Left lung (tissue), 10 donors: ENCODE measurements around the gene ZC3H7B. TPM values are rescaled to one million over a fixed set of nuclear protein-coding genes. Genes with fewer than 3 reads are reported as not detected.

ENCODE experiments used
- ATAC-seq: fragments of 200-7000 bp; cut with Tn5 transposase; one replicate; pipeline ENCODE4 v1.9.1; 2020; ENCODE audit warnings: moderate library complexity
- DNase-seq, 4 donors: peaks; one replicate each; pipeline ENCODE4 v3.0.0-alpha.2; 2013 to 2020
- H3K27ac ChIP-seq, 2 donors: fragments of 200-600 bp; sonication (generic) in 1 of 2; one replicate each; pipeline versions ENCODE4 v1.5.0 to v1.8.0; 2020 to 2021
- H3K27me3 ChIP-seq, 2 donors: fragments of 200-600 bp; sonication (generic) in 1 of 2; one replicate each; pipeline versions ENCODE4 v1.5.0 to v1.8.0; 2020 to 2021
- H3K36me3 ChIP-seq, 2 donors: fragments of 200-600 bp; sonication (generic) in 1 of 2; one replicate each; pipeline versions ENCODE4 v1.5.0 to v1.8.0; 2020 to 2021
- H3K4me1 ChIP-seq, 2 donors: fragments of 200-600 bp; one replicate each; pipeline ENCODE4 v1.8.0; 2021
- H3K4me3 ChIP-seq, 2 donors: fragments of 200-600 bp; sonication (generic) in 1 of 2; one replicate each; pipeline versions ENCODE4 v1.5.0 to v1.8.0; 2020 to 2021; ENCODE audit warnings: mild to moderate bottlenecking in 1 of 2
- H3K9me3 ChIP-seq, 2 donors: fragments of 200-600 bp; sonication (generic) in 1 of 2; one replicate each; pipeline versions ENCODE4 v1.5.0 to v1.8.0; 2020 to 2021
- intact Hi-C, 2 donors: fragments of 100-400 bp; cut with DNase I; formaldehyde crosslinking; loops; one replicate each; pipeline versions ENCODE4 v1.11.2 to v1.14.2; 2022
- polyA plus RNA-seq, 6 donors: library from polyadenylated mRNA; unstranded; fragments of 120-200 nt; gene quantifications; one replicate each; pipeline ENCODE4 v1.2.1, GENCODE V29; 2013; ENCODE audit not compliant: insufficient read length in 6 of 6
- total RNA-seq, 2 donors: library from RNA; stranded (reverse); fragmentation: NEBNext Ultra II Directional; extraction: Animal tissue kit (Norgen Biotek cat#: 25700); gene quantifications; one replicate each; pipeline ENCODE4 v1.2.1, GENCODE V29; 2021
- TF ChIP-seq, protein P1 (sequence below), 2 donors: fragments of 200-600 bp; sonication (generic) in 1 of 2; IDR thresholded peaks; one replicate each; pipeline versions ENCODE4 v1.5.0 to v1.8.0; 2021; ENCODE audit warnings: antibody characterized with exemption in 2 of 2
- donor health status: DM: no; HTN: yes; CAD: no.
- donor health status: DM: no; HTN: no; CAD: no.

The ZC3H7B gene
- total and polyA plus RNA-seq, 8 donors = 50.4 to 84.1 (median 69.1) TPM

DNA sequence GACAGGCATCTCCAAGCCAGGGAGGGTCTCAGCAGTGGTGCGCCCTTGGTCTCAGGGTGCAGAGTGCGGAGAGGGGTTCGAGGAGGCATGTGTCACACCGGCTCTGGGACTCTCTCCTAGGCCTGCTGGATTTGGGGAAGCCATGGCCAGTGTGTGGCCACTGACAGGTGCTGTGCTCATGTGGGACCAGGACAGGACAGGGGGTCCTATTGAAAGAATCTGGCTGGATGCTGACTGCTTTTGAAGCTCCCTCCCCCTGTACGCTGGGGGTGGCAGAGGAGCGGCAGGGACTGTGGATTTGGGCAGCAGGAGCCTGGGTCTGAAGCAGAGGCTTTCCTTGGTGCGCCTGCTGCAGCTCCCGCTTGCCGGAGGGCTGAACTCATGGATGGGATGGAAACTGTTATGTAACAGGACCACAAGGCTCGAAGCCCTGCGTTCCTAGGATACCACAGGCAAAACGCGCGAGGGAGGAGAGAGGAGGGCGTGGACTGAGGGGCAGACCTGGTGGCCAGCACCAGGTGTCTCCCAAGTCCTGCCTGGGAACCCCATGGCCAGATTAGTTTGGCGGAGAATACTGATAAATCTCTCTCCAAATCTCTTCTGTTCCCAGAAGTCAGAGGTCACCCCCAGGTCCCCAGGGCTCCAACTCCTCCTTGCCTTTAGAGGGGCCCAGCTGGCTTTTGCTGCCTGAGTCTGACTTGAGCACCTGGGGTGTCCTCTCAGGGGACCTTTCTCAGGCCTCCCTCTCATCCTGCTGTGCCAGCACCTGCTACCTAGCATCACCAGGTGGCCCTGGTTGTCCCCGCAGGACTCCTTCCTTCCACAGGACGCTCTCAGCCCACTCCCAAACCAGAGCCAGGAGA is 66.6 kb downstream of the ZC3H7B start:
- intact Hi-C loops = no loop called here

DNA sequence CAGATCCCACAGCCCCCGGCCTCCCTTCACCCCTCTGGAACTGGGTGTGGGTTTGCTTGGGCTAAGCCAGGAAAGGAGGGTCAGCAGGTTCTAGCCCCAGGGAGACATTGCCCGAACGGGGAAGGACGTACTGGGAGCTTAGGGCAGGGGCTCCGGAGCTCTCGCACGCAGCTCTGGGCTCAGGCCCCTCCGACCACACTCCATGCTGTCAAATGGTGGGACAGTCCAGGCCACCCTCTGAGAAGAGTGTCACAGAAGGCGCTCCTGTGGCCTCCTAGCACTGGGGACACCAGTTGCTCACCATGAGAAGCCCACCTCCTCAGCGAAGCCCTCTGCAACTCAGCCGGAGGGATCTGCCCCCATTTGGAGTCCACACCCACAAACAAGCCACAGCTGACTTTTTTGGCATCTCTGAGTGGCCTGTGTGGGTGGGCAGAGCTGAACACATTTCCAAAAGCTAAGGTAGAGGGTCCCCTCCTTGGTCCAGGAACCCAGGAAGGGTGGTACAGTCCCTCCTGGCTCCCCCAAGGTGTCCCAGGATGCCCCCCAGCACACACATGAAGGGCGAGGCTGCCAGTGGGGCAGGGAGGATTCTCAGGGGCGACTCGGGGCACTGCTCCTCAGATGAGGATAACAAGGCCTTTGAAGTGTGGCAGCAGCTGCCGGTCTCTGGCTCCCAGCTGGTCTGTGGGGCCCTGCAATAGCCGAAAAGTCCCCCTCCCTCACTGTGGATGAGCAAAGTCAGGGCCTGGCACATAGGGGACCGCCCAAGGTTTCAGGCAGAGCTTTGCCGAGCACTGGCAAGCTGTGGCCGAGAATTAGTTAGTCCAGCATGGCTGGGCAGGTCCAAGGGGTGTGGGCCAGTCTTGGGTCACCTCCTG is 67.5 kb downstream of the ZC3H7B start:
- peak overlapping the region; percentile 17 to 34 for H3K4me3 ChIP-seq
- no peaks in the 10 kb centered on the region for H3K9me3 ChIP-seq
- TF ChIP-seq, protein P1, sequence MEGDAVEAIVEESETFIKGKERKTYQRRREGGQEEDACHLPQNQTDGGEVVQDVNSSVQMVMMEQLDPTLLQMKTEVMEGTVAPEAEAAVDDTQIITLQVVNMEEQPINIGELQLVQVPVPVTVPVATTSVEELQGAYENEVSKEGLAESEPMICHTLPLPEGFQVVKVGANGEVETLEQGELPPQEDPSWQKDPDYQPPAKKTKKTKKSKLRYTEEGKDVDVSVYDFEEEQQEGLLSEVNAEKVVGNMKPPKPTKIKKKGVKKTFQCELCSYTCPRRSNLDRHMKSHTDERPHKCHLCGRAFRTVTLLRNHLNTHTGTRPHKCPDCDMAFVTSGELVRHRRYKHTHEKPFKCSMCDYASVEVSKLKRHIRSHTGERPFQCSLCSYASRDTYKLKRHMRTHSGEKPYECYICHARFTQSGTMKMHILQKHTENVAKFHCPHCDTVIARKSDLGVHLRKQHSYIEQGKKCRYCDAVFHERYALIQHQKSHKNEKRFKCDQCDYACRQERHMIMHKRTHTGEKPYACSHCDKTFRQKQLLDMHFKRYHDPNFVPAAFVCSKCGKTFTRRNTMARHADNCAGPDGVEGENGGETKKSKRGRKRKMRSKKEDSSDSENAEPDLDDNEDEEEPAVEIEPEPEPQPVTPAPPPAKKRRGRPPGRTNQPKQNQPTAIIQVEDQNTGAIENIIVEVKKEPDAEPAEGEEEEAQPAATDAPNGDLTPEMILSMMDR (IDR thresholded peaks at IDR 0.05) = no peak
- H3K4me1 ChIP-seq = peaks cover 13 to 29% of the 10 kb centered on the region in 2 donors
- no peaks in the 10 kb centered on the region for H3K27me3 ChIP-seq
- intact Hi-C loops = no loop called here
- DNase-seq (peak in 1 of 4 donors; percentile 63), ATAC-seq (no peak)
- no peaks in the 10 kb centered on the region for H3K36me3 ChIP-seq
- no peak overlapping the region for H3K27ac ChIP-seq

More for the DNA sequence above, 66.6 kb downstream of the ZC3H7B start:
- DNase-seq (peak in 3 of 4 donors; percentile 41 to 83 (median 62)), ATAC-seq (peak; percentile 71)
- Histone ChIP-seq H3K36me3 (no peaks in the 10 kb centered on the region), H3K9me3 (no peaks in the 10 kb centered on the region), H3K4me3 (peak overlapping the region; percentile 17 to 34), H3K4me1 (peaks cover 13 to 29% of the 10 kb centered on the region in 2 donors), H3K27ac (peak overlapping the region; percentile 41 to 69), H3K27me3 (no peaks in the 10 kb centered on the region)
- TF ChIP-seq, protein P1 (IDR thresholded peaks at IDR 0.05) = no peak

DNA sequence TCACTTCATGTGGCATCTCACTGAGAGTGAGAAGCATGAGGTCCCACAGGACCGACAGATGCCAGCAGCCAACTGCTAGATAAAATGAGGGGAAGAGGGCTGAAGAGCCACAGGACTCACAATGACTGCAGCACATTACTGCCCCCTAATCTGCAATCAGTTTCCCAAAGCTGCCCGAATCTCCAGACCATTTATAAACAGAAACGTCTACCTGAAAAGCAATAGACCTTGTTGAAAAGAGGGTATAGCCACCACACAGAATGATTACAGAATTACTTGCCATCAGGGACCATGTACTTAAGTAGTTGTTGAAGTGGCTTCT is 68.1 kb downstream of the ZC3H7B start:
- TF ChIP-seq, protein P1 (IDR thresholded peaks at IDR 0.05) = no peak
- H3K36me3 ChIP-seq = no peaks in the 10 kb centered on the region
- no peak for ATAC-seq
- DNase-seq = no peak
- H3K9me3 ChIP-seq = no peaks in the 10 kb centered on the region
- no peaks in the 10 kb centered on the region for H3K27me3 ChIP-seq
- intact Hi-C loops = no loop called here
- H3K27ac ChIP-seq = no peak overlapping the region
- H3K4me3 ChIP-seq = no peak overlapping the region
- peaks cover 13 to 29% of the 10 kb centered on the region in 2 donors for H3K4me1 ChIP-seq

DNA sequence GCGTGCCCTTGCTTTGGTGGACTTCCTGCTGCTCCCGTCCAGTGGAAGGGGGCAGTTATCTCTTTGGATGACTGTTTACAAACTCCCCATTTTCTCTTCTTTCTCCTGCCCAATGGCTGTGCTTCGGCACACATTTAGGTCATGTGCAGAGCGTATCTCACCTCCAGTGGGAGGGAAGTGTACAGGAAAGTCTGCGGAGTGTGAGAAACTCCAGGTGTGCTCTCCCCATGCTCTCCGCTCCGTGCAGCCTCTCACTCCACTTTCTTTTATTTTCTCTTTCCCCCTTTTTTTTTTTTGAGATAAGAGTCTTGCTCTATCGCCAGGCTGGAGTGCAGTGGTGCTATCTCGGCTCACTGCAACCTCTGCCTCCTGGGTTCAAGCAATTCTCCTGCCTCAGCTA is 68.5 kb downstream of the ZC3H7B start:
- Histone ChIP-seq H3K4me1 (peaks cover 13 to 29% of the 10 kb centered on the region in 2 donors), H3K9me3 (no peaks in the 10 kb centered on the region), H3K36me3 (no peaks in the 10 kb centered on the region), H3K4me3 (no peak overlapping the region), H3K27ac (no peak overlapping the region), H3K27me3 (no peaks in the 10 kb centered on the region)
- TF ChIP-seq, protein P1 (IDR thresholded peaks at IDR 0.05) = no peak
- ATAC-seq (no peak), DNase-seq (no peak)
- intact Hi-C loops = no loop called here

DNA sequence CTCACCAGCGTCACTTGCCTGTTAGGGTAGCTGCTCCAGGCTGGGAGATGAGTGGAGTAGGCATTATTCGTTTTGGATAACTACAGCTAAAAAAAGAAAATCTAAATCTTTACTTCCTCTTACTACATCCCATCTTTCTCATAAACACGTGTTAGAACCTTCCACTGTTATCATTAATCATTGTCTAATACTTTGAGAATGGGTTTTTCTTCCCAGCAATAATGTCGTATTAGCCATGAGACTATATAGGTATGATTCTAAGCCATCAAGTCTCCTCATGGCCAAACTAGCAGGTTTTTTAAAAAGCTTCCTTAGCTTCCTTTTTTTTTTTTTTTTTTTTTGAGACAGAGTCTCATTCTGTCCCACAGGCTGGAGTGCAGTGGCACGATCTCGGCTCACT is 76.5 kb downstream of the ZC3H7B start:
- no peak for ATAC-seq
- H3K4me3 ChIP-seq = no peak overlapping the region
- intact Hi-C loops = no loop called here
- DNase-seq = no peak
- no peaks in the 10 kb centered on the region for H3K27me3 ChIP-seq
- peaks cover 0 to 20% of the 10 kb centered on the region in 2 donors for H3K4me1 ChIP-seq
- H3K36me3 ChIP-seq = no peaks in the 10 kb centered on the region
- no peak overlapping the region for H3K27ac ChIP-seq
- TF ChIP-seq, protein P1 (IDR thresholded peaks at IDR 0.05) = no peak
- no peaks in the 10 kb centered on the region for H3K9me3 ChIP-seq
